Endothelial cell of umbilical vein (primary cell): Measurements from ENCODE around the gene GATM.

Experiments
- CTCF ChIP-seq, 2 donors: IDR thresholded peaks; 1 replicate in 1 of 2; 2 replicates in 1 of 2; pipeline ENCODE4 v1.5.1; 2011; ENCODE audit warnings: low read length in 2 of 2, mild to moderate bottlenecking in 2 of 2, moderate library complexity in 2 of 2, control low read depth in 1 of 2, inconsistent platforms in 1 of 2, low read depth in 1 of 2; ENCODE audit not compliant: insufficient read depth in 1 of 2; ENCODE audit errors: extremely low read depth in 1 of 2
- EZH2 ChIP-seq: IDR thresholded peaks from 2 replicates; pipeline ENCODE4 v1.6.1; 2012; ENCODE audit warnings: borderline replicate concordance, low read depth, mild to moderate bottlenecking, moderate library complexity, low read length, inconsistent platforms; ENCODE audit not compliant: severe bottlenecking
- MAX ChIP-seq: IDR thresholded peaks from 2 replicates; pipeline ENCODE4 v1.6.1; 2011; ENCODE audit not compliant: insufficient read depth, insufficient read length
- MYC ChIP-seq: IDR thresholded peaks from one replicate; pipeline ENCODE4 v1.6.1; 2011; ENCODE audit warnings: mild to moderate bottlenecking, low read depth, low read length
- POLR2A ChIP-seq: IDR thresholded peaks from 2 replicates; pipeline ENCODE4 v1.6.1; 2012; ENCODE audit warnings: low read depth, mild to moderate bottlenecking, control low read depth, low read length
- POLR2AphosphoS5 ChIP-seq: IDR thresholded peaks from 2 replicates; pipeline ENCODE4 v1.6.1; 2012; ENCODE audit warnings: low read depth, mild to moderate bottlenecking, control low read depth, low read length, moderate library complexity; ENCODE audit not compliant: insufficient read depth

GRCh38 chr15:45376300-45376928 lies 1.9 kb downstream of the GATM start:
- TF ChIP-seq EZH2 (no peak), CTCF (IDR thresholded peaks at IDR 0.05; ENCODE audit: extremely low read depth in 1 of 2, insufficient read depth in 1 of 2, low read depth in 1 of 2, low read length in 2 of 2) (no peak), POLR2AphosphoS5 (no peak), MYC (no peak), POLR2A (no peak), MAX (no peak)
